ENCODE measurements around the gene PARD3.

DNA sequence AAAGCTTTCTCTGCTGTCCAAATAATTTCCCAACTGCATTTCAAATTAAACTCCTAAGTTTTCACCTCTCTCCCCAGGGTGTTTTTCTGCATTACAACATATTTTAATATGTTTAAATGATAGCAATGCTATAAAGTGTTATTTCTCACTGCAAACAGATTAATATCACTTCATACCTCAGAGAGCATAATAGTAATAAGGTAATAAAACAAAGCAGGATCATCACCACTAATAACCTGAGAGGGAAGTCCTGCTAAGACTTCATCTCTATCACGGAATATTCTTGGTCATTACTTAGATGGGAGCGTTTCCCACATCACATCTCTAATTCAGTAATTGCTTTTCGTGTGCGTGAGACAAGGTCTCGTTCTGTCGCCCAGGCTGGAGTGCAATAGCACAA, 168.8 kb downstream of the PARD3 start:
- TF ChIP-seq, protein P1, sequence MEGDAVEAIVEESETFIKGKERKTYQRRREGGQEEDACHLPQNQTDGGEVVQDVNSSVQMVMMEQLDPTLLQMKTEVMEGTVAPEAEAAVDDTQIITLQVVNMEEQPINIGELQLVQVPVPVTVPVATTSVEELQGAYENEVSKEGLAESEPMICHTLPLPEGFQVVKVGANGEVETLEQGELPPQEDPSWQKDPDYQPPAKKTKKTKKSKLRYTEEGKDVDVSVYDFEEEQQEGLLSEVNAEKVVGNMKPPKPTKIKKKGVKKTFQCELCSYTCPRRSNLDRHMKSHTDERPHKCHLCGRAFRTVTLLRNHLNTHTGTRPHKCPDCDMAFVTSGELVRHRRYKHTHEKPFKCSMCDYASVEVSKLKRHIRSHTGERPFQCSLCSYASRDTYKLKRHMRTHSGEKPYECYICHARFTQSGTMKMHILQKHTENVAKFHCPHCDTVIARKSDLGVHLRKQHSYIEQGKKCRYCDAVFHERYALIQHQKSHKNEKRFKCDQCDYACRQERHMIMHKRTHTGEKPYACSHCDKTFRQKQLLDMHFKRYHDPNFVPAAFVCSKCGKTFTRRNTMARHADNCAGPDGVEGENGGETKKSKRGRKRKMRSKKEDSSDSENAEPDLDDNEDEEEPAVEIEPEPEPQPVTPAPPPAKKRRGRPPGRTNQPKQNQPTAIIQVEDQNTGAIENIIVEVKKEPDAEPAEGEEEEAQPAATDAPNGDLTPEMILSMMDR (conservative IDR thresholded peaks at IDR 0.05), result no peak
- no peak for TF ChIP-seq EZH2 (IDR thresholded peaks at IDR 0.05; ENCODE audit: low read depth)
